Measurements from ENCODE around the gene SDHAF3. TPM values are rescaled to one million over a fixed set of nuclear protein-coding genes. Genes with fewer than 3 reads are reported as not detected.
"Not testable (repeated sequence)": the region's sequence is repeated elsewhere in the genome, so short reads cannot be mapped to it uniquely, and the experiment has no call there.

SDHAF3 gene
- total RNA-seq: 10 to 100 TPM in 1 of 5 donors, 1 to 10 TPM in 4; 2.9 to 11.7 (median 4.3) TPM
- polyA plus RNA-seq: 10 to 100 TPM in 2 of 3 donors, 1 to 10 TPM in 1; 8.5 to 18.2 (median 14.1) TPM
- long read RNA-seq, donor 1, transcript SDHAF3-202 (2 exons, 2,060 nt): major isoform, 7 of 7 reads
- long read RNA-seq, donor 1, partial matches to known transcripts: 0 of 7 reads
- long read RNA-seq, donor 1, other reads (novel, unspliced or antisense): 0 of 7 reads
- long read RNA-seq, donor 2, transcript SDHAF3-202 (2 exons, 2,060 nt): major isoform, 11 of 11 reads
- long read RNA-seq, donor 2, partial matches to known transcripts: 0 of 11 reads
- long read RNA-seq, donor 2, other reads (novel, unspliced or antisense): 0 of 11 reads
- long read RNA-seq, donor 3, transcript SDHAF3-202 (2 exons, 2,060 nt): major isoform, 12 of 12 reads
- long read RNA-seq, donor 3, partial matches to known transcripts: 0 of 12 reads
- long read RNA-seq, donor 3, other reads (novel, unspliced or antisense): 0 of 12 reads
- long read RNA-seq, donor 4, partial matches to known transcripts: 0 of 4 reads
- long read RNA-seq, donor 4, other reads (novel, unspliced or antisense): 0 of 4 reads
- long read RNA-seq, donor 5, transcript SDHAF3-202 (2 exons, 2,060 nt): major isoform, 10 of 10 reads
- long read RNA-seq, donor 5, partial matches to known transcripts: 0 of 10 reads
- long read RNA-seq, donor 5, other reads (novel, unspliced or antisense): 0 of 10 reads
- long read RNA-seq, donor 6, transcript SDHAF3-202 (2 exons, 2,060 nt): major isoform, 43 of 43 reads
- long read RNA-seq, donor 6, partial matches to known transcripts: 0 of 43 reads
- long read RNA-seq, donor 6, other reads (novel, unspliced or antisense): 0 of 43 reads
- long read RNA-seq, donor 7, transcript SDHAF3-202 (2 exons, 2,060 nt): major isoform, 18 of 18 reads
- long read RNA-seq, donor 7, partial matches to known transcripts: 0 of 18 reads
- long read RNA-seq, donor 7, other reads (novel, unspliced or antisense): 0 of 18 reads
- long read RNA-seq, donor 8, transcript SDHAF3-202 (2 exons, 2,060 nt): major isoform, 18 of 18 reads
- long read RNA-seq, donor 8, partial matches to known transcripts: 0 of 18 reads
- long read RNA-seq, donor 8, other reads (novel, unspliced or antisense): 0 of 18 reads
- long read RNA-seq, donor 9, transcript SDHAF3-202 (2 exons, 2,060 nt): major isoform, 18 of 18 reads
- long read RNA-seq, donor 9, partial matches to known transcripts: 0 of 18 reads
- long read RNA-seq, donor 9, other reads (novel, unspliced or antisense): 0 of 18 reads
- long read RNA-seq, donor 10, transcript SDHAF3-202 (2 exons, 2,060 nt): major isoform, 10 of 10 reads
- long read RNA-seq, donor 10, partial matches to known transcripts: 0 of 10 reads
- long read RNA-seq, donor 10, other reads (novel, unspliced or antisense): 0 of 10 reads

DNA sequence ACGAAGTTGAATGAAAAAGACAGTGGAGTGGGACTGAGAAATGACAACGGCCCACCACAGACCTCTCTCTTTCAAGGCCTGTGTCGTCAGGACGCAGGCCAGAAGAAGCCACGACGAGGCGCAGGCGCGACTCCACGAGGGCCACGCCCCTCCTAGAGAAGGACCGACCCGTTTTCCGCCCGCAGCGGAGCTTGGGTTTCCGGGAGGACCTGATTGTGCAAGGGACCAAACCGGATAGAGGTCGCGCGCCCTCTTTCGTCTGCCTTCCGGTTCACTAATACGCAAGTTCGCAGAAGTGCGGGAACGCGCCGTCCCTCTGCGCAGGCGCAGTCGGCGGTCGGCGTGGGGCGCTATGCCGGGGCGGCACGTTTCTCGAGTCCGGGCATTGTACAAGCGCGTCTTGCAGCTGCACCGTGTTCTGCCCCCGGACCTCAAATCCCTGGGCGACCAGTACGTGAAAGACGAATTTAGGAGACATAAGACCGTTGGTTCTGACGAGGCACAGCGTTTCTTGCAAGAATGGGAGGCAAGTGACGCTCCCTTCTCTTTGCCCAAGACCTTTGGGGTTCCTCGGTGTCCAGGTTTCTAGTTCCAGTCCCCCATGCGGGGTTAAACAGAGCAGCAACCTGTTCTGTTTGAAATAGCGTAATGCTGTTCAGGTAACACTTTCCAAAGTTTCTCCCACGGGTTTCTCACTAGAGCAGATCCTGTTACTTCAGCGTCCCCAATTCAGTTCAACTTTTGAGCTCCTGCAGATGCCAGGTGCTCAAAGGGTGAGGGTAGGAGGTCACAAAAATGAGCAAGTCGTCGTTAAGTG is at the start of gene SDHAF3:
Gene SDHAF3 (plus strand): TSS at position 327 of the 817 bp plus-strand sequence. CDS start 26 bp downstream, at position 353.
- Histone ChIP-seq H3K27me3 (no peaks in the 10 kb centered on the region), H3K4me3 (peak within 1 kb of the TSS; percentile 67 to 89 (median 72)), H3K27ac (peak within 1 kb of the TSS; percentile 64 to 90 (median 86)), H3K36me3 (no peaks in the 10 kb centered on the region), H3K4me1 (peaks cover 0 to 21% (median 12%) of the 10 kb centered on the region in 4 donors), H3K9me3 (no peaks in the 10 kb centered on the region)
- 0 to 1% (median 1%) methylated on average over 29 to 59 of the region's 59 CpGs for WGBS, 5 donors
- TF ChIP-seq POLR2AphosphoS5 (IDR thresholded peaks at IDR 0.05) (peak; percentile 88 to 98 (median 89)), POLR2A (IDR thresholded peaks at IDR 0.05) (peak in 2 of 4 donors; percentile 5 to 75), EP300 (IDR thresholded peaks at IDR 0.05) (no peak)
- TF ChIP-seq, protein P1, sequence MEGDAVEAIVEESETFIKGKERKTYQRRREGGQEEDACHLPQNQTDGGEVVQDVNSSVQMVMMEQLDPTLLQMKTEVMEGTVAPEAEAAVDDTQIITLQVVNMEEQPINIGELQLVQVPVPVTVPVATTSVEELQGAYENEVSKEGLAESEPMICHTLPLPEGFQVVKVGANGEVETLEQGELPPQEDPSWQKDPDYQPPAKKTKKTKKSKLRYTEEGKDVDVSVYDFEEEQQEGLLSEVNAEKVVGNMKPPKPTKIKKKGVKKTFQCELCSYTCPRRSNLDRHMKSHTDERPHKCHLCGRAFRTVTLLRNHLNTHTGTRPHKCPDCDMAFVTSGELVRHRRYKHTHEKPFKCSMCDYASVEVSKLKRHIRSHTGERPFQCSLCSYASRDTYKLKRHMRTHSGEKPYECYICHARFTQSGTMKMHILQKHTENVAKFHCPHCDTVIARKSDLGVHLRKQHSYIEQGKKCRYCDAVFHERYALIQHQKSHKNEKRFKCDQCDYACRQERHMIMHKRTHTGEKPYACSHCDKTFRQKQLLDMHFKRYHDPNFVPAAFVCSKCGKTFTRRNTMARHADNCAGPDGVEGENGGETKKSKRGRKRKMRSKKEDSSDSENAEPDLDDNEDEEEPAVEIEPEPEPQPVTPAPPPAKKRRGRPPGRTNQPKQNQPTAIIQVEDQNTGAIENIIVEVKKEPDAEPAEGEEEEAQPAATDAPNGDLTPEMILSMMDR (IDR thresholded peaks at IDR 0.05): peak in 2 of 7 experiments; percentile 22 to 23
- intact Hi-C loops (cut with DNase I; ENCODE audit: low total_unique reads): no loop called here
- peak; percentile 98 to 99 for DNase-seq

DNA sequence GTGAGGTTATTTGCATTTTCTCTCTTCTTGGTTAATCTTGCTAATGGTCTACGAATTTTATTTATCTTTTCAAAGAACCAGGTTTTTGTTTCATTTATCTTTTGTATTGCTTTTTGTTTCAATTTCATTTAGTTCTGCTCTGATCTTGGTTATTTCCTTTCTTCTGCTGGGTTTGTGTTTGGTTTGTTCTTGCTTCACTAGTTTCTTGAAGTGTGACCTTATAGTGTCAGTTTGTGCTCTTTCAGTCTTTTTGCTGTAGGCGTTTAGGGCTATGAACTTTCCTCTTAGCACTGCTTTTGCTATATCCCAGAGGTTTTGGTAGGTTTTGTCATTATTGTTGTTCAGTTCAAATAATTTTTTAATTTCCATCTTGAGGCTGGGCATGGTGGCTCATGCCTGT is 45.5 kb upstream of the SDHAF3 start:
- H3K27me3 ChIP-seq; H3K27ac ChIP-seq; H3K9me3 ChIP-seq; H3K4me3 ChIP-seq; intact Hi-C loops (cut with DNase I; ENCODE audit: low total_unique reads); DNase-seq; H3K4me1 ChIP-seq; H3K36me3 ChIP-seq: not testable (repeated sequence)
- 52 to 59% (median 55%) methylated on average over 2 of the region's 2 CpGs for WGBS, 5 donors

DNA sequence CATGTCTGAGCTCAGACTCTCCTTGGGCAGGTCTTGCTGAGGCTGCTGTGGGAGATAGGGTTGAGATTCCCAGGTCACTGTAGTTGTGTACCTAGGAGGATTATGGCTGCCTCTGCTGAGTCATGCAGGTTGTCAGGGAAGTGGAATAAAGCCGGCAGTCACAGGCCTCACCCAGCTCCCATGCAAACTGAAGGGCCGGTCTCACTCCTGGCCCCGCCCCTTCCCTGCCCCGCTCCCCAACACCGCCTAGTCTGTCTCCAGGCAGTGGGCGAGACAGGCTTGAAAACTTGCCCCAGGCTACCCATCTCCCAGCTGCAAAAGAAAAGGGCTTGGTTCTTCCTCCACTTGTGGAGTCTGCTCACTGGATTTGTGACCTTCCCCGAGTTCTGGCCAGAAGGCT is 41.6 kb upstream of the SDHAF3 start:
- no peak for TF ChIP-seq EP300 (IDR thresholded peaks at IDR 0.05)
- TF ChIP-seq, protein P1 (IDR thresholded peaks at IDR 0.05): no peak
- TF ChIP-seq POLR2A (IDR thresholded peaks at IDR 0.05): no peak
- no peak for TF ChIP-seq POLR2AphosphoS5 (IDR thresholded peaks at IDR 0.05)
- DNase-seq: no peak
- WGBS, 5 donors: 63 to 83% (median 67%) methylated on average over 6 to 7 of the region's 7 CpGs
- Histone ChIP-seq H3K4me1 (no peaks in the 10 kb centered on the region), H3K27ac (no peak overlapping the region), H3K4me3 (no peak overlapping the region), H3K9me3 (peaks cover 0 to 5% (median 2%) of the 10 kb centered on the region in 4 donors), H3K36me3 (no peaks in the 10 kb centered on the region), H3K27me3 (peaks cover 0 to 12% (median 0%) of the 10 kb centered on the region in 3 donors)
- intact Hi-C loops (cut with DNase I; ENCODE audit: low total_unique reads): no loop called here

All from stomach (tissue), 19 donors.